GM19455 (cell line): ENCODE data around the gene EML1.

Experiments
- ATAC-seq: cut with Tn5 transposase; IDR thresholded peaks from one replicate; pipeline ENCODE4 v1.9.1; 2021; ENCODE audit not compliant: unreplicated experiment

The EML1 gene

GRCh38 chr14:99982537-99983250, 189.5 kb downstream of the EML1 start:
- peak; percentile 75 for ATAC-seq

GRCh38 chr14:99983251-99984015, 190.2 kb downstream of the EML1 start:
- no peak for ATAC-seq

GRCh38 chr14:99984036-99984435, 190.8 kb downstream of the EML1 start:
- ATAC-seq, result no peak

GRCh38 chr14:99986396-99986795, 193.2 kb downstream of the EML1 start:
- ATAC-seq, result no peak

GRCh38 chr14:99989032-99989431, 195.8 kb downstream of the EML1 start:
- no peak for ATAC-seq

- no peak for ATAC-seq
Measured at GRCh38 chr14:99990268-99991170, 197.3 kb downstream of the EML1 start.

GRCh38 chr14:99991331-99991730, 198.1 kb downstream of the EML1 start:
- no peak for ATAC-seq
